IPS-20b (cell line): Measurements from ENCODE around the gene RANBP1.

Experiments
- H3K27ac ChIP-seq: one replicate; pipeline ENCODE4 v1.5.1; 2013; ENCODE audit warnings: low read length
- H3K27me3 ChIP-seq: 2 replicates; pipeline ENCODE4 v1.6.1; 2013; ENCODE audit warnings: mild to moderate bottlenecking, low read length, inconsistent platforms; ENCODE audit not compliant: insufficient read depth
- H3K36me3 ChIP-seq: 2 replicates; pipeline ENCODE4 v1.6.1; 2013; ENCODE audit warnings: low read depth, mild to moderate bottlenecking, inconsistent platforms, low read length, moderate library complexity; ENCODE audit not compliant: insufficient read depth
- H3K4me1 ChIP-seq: 2 replicates; pipeline ENCODE4 v1.6.1; 2013; ENCODE audit warnings: mild to moderate bottlenecking, control low read depth, inconsistent platforms, low read length, moderate library complexity; ENCODE audit not compliant: insufficient read depth
- H3K4me3 ChIP-seq: 2 replicates; pipeline ENCODE4 v1.5.1; 2013; ENCODE audit warnings: mild to moderate bottlenecking, low read length, inconsistent platforms
- H3K9ac ChIP-seq: 2 replicates; pipeline ENCODE4 v1.6.1; 2013; ENCODE audit warnings: low read depth, mild to moderate bottlenecking, inconsistent platforms, low read length, moderate library complexity
- H3K9me3 ChIP-seq: 2 replicates; pipeline ENCODE4 v1.6.1; 2013; ENCODE audit warnings: mild to moderate bottlenecking, low read depth, low read length, inconsistent platforms; ENCODE audit not compliant: insufficient read depth

Gene RANBP1

GRCh38 chr22:20111689-20112622 lies 3.9 kb upstream of the RANBP1 start:
- Histone ChIP-seq H3K27ac (no peak overlapping the region), H3K27me3 (no peaks in the 10 kb centered on the region), H3K4me1 (no peaks in the 10 kb centered on the region), H3K36me3 (peaks cover 84% of the 10 kb centered on the region), H3K4me3 (no peak overlapping the region), H3K9ac (no peak overlapping the region), H3K9me3 (no peaks in the 10 kb centered on the region)

- H3K36me3 ChIP-seq = peaks cover 75% of the 10 kb centered on the region
- H3K9ac ChIP-seq = no peak overlapping the region
- H3K4me1 ChIP-seq = no peaks in the 10 kb centered on the region
- H3K4me3 ChIP-seq = no peak overlapping the region
- H3K27ac ChIP-seq = no peak overlapping the region
- no peaks in the 10 kb centered on the region for H3K9me3 ChIP-seq
- no peaks in the 10 kb centered on the region for H3K27me3 ChIP-seq
Observed at GRCh38 chr22:20112623-20113511, 3.0 kb upstream of the RANBP1 start.

GRCh38 chr22:20113551-20114310 lies 2.2 kb upstream of the RANBP1 start:
- H3K9ac ChIP-seq = no peak overlapping the region
- no peaks in the 10 kb centered on the region for H3K9me3 ChIP-seq
- H3K4me3 ChIP-seq = no peak overlapping the region
- H3K36me3 ChIP-seq = peaks cover 74% of the 10 kb centered on the region
- H3K27ac ChIP-seq = no peak overlapping the region
- peaks cover 3% of the 10 kb centered on the region; the same call in 1 of the 2 replicates for H3K4me1 ChIP-seq
- H3K27me3 ChIP-seq = no peaks in the 10 kb centered on the region

GRCh38 chr22:20114506-20115475 lies 1.1 kb upstream of the RANBP1 start:
- no peak overlapping the region for H3K27ac ChIP-seq
- no peaks in the 10 kb centered on the region for H3K27me3 ChIP-seq
- peaks cover 8% of the 10 kb centered on the region; the same call in 1 of the 2 replicates for H3K4me1 ChIP-seq
- peaks cover 74% of the 10 kb centered on the region for H3K36me3 ChIP-seq
- no peak overlapping the region for H3K4me3 ChIP-seq
- H3K9ac ChIP-seq = no peak overlapping the region
- H3K9me3 ChIP-seq = no peaks in the 10 kb centered on the region

GRCh38 chr22:20116376-20116950 lies 559 bp downstream of the RANBP1 start:
- peak overlapping the region; percentile 97 for H3K9ac ChIP-seq
- H3K27me3 ChIP-seq = no peaks in the 10 kb centered on the region
- peak overlapping the region; percentile 71 for H3K27ac ChIP-seq
- H3K4me3 ChIP-seq = peak overlapping the region; percentile 94
- no peaks in the 10 kb centered on the region for H3K9me3 ChIP-seq
- peaks cover 8% of the 10 kb centered on the region; the same call in 1 of the 2 replicates for H3K4me1 ChIP-seq
- H3K36me3 ChIP-seq = peaks cover 74% of the 10 kb centered on the region

- Histone ChIP-seq H3K27me3 (no peaks in the 10 kb centered on the region), H3K36me3 (peaks cover 75% of the 10 kb centered on the region), H3K9me3 (no peaks in the 10 kb centered on the region), H3K9ac (peak within 1 kb of the TSS; percentile 100), H3K4me1 (peaks cover 8% of the 10 kb centered on the region; the same call in 1 of the 2 replicates), H3K27ac (peak within 1 kb of the TSS; percentile 97), H3K4me3 (peak within 1 kb of the TSS; percentile 100)
Observed at GRCh38 chr22:20116951-20117632, 1.2 kb downstream of the RANBP1 start, which contains the start of gene TRMT2A. TSS of gene TRMT2A (minus strand) at chr22:20117226. CDS start at chr22:20116906, 320 bp downstream.

GRCh38 chr22:20117633-20118299 lies 1.9 kb downstream of the RANBP1 start:
- peak overlapping the region; percentile 100 for H3K9ac ChIP-seq
- H3K36me3 ChIP-seq = peaks cover 73% of the 10 kb centered on the region
- peak overlapping the region; percentile 100 for H3K4me3 ChIP-seq
- H3K4me1 ChIP-seq = peaks cover 8% of the 10 kb centered on the region; the same call in 1 of the 2 replicates
- H3K9me3 ChIP-seq = no peaks in the 10 kb centered on the region
- H3K27ac ChIP-seq = peak overlapping the region; percentile 97
- H3K27me3 ChIP-seq = no peaks in the 10 kb centered on the region

- H3K27ac ChIP-seq = peak overlapping the region; percentile 97
- H3K27me3 ChIP-seq = no peaks in the 10 kb centered on the region
- H3K4me1 ChIP-seq = peaks cover 8% of the 10 kb centered on the region; the same call in 1 of the 2 replicates
- H3K4me3 ChIP-seq = peak overlapping the region; percentile 100
- H3K36me3 ChIP-seq = peaks cover 75% of the 10 kb centered on the region
- no peaks in the 10 kb centered on the region for H3K9me3 ChIP-seq
- peak overlapping the region; percentile 100 for H3K9ac ChIP-seq
Observed at GRCh38 chr22:20118300-20119020, 2.6 kb downstream of the RANBP1 start.

- H3K9ac ChIP-seq = no peak overlapping the region
- H3K9me3 ChIP-seq = no peaks in the 10 kb centered on the region
- peaks cover 8% of the 10 kb centered on the region; the same call in 1 of the 2 replicates for H3K4me1 ChIP-seq
- no peaks in the 10 kb centered on the region for H3K27me3 ChIP-seq
- no peak overlapping the region for H3K4me3 ChIP-seq
- H3K27ac ChIP-seq = no peak overlapping the region
- H3K36me3 ChIP-seq = peaks cover 86% of the 10 kb centered on the region
Observed at GRCh38 chr22:20121856-20122415, 6.0 kb downstream of the RANBP1 start.
